ENCODE data around the gene PILRA.
"Not testable (repeated sequence)": the region's sequence is repeated elsewhere in the genome, so short reads cannot be mapped to it uniquely, and the experiment has no call there.

- TF ChIP-seq CTCF (optimal IDR thresholded peaks at IDR 0.05 in 1 of 3, IDR thresholded peaks at IDR 0.05 in 1 of 3, conservative IDR thresholded peaks at IDR 0.05 in 1 of 3; ENCODE audit: extremely low read depth in 1 of 3, insufficient read depth in 2 of 3, low read length in 3 of 3); EZH2 (IDR thresholded peaks at IDR 0.05; ENCODE audit: low read length): not testable (repeated sequence)
These were observed 29.1 kb upstream of the PILRA start for GRCh38 chr7:100344124-100344559.

Data from keratinocyte (primary cell).